Measurements from ENCODE around the gene DAPK2. TPM values are rescaled to one million over a fixed set of nuclear protein-coding genes. Genes with fewer than 3 reads are reported as not detected.

DAPK2 gene
- total and polyA plus RNA-seq, 2 of the 13 experiments (the other 11 are each of a cell fraction or from before 2014, with no cell fraction given): 0.33 to 0.63 TPM

GRCh38 chr15:63933522-63933921, 112.8 kb downstream of the DAPK2 start:
- 52% methylated on average over 5 of the region's 5 CpGs for WGBS (ENCODE audit: low lambda C conversion rate)
- Histone ChIP-seq H2AFZ (ENCODE audit: low read length) (no peak overlapping the region), H3K4me3 (replicated peaks in 1 of 3; ENCODE audit: insufficient read depth in 1 of 3, low read depth in 2 of 3, low read length in 3 of 3) (no peak overlapping the region), H4K20me1 (ENCODE audit: insufficient read depth, low read length) (no peaks in the 10 kb centered on the region), H3K27me3 (ENCODE audit: control insufficient read depth in 1 of 2, insufficient read depth in 2 of 2, low read length in 2 of 2) (no peaks in the 10 kb centered on the region; a peak in 1 of 5 replicates), H3K9ac (ENCODE audit: insufficient read depth, low read depth, low read length) (no peak overlapping the region), H3K4me1 (ENCODE audit: insufficient read depth, low read length) (peaks cover 46% of the 10 kb centered on the region), H3K79me2 (ENCODE audit: insufficient read depth, low read length) (no peaks in the 10 kb centered on the region), H3K4me2 (ENCODE audit: low read depth, low read length) (no peak overlapping the region), H3K9me3 (ENCODE audit: low read length) (no peaks in the 10 kb centered on the region), H3K36me3 (replicated peaks in 1 of 2; ENCODE audit: control insufficient read depth in 1 of 2, insufficient read depth in 2 of 2, low read length in 2 of 2) (no peaks in the 10 kb centered on the region), H3K27ac (ENCODE audit: extremely low read length, insufficient read depth, low read length) (no peak overlapping the region)
- in situ Hi-C loops (cut with HindIII; ENCODE audit: extremely low pct_ligation_motif_present, low pct_unique_long_range_greater_than_20kb): no loop called here
- ATAC-seq (no peak), FAIRE-seq (no peak), DNase-seq (ENCODE audit: low spot score) (no peak)
- intact Hi-C loops (cut with micrococcal nuclease; ENCODE audit: unreplicated experiment): no loop called here
- POLR2A ChIA-PET: interaction anchor here (0.7 kb wide), 1 partner anchor 34 kb away, joined by 3 read pairs; no protein-coding TSS in a partner anchor
- CTCF ChIA-PET (ENCODE audit: low intra/inter-chr PET ratio, low total read pairs): no interaction called here
- no TSS peak for BruUV-seq (replicated peaks)
- TF ChIP-seq ZNF513 (CRISPR knock-in tag; conservative IDR thresholded peaks at IDR 0.05) (no peak), ZFP41 (CRISPR knock-in tag; IDR thresholded peaks at IDR 0.05; ENCODE audit: borderline replicate concordance) (no peak), RFXANK (CRISPR knock-in tag; IDR thresholded peaks at IDR 0.05) (no peak), ZNF567 (CRISPR knock-in tag; IDR thresholded peaks at IDR 0.05; ENCODE audit: borderline replicate concordance) (no peak), MAFK (conservative IDR thresholded peaks at IDR 0.05 in 1 of 2, IDR thresholded peaks at IDR 0.05 in 1 of 2; ENCODE audit: low read length in 2 of 2) (peak; percentile 8 to 41; a peak in 1 of 4 replicates), ZKSCAN1 (IDR thresholded peaks at IDR 0.05; ENCODE audit: low read length) (no peak), ARHGAP35 (CRISPR knock-in tag; IDR thresholded peaks at IDR 0.05; ENCODE audit: borderline replicate concordance) (no peak), NFE2L2 (IDR thresholded peaks at IDR 0.05; ENCODE audit: low read length) (peak; percentile 42; the same call in 1 of the 2 replicates), TARDBP (CRISPR knock-in tag; IDR thresholded peaks at IDR 0.05) (no peak), SRSF9 (IDR thresholded peaks at IDR 0.05; ENCODE audit: borderline replicate concordance, insufficient read depth, low read depth, low read length, poor library complexity, severe bottlenecking) (no peak), ZNF709 (CRISPR knock-in tag; IDR thresholded peaks at IDR 0.05) (no peak), ZNF292 (CRISPR knock-in tag; IDR thresholded peaks at IDR 0.05; ENCODE audit: borderline replicate concordance, low read depth) (no peak), ZGPAT (CRISPR knock-in tag; IDR thresholded peaks at IDR 0.05) (no peak), ZNF589 (CRISPR knock-in tag; conservative IDR thresholded peaks at IDR 0.05) (no peak), U2AF1 (optimal IDR thresholded peaks at IDR 0.05; ENCODE audit: low read depth, low read length) (no peak), RORA (CRISPR knock-in tag; IDR thresholded peaks at IDR 0.05) (no peak)
- TF ChIP-seq, protein P1, sequence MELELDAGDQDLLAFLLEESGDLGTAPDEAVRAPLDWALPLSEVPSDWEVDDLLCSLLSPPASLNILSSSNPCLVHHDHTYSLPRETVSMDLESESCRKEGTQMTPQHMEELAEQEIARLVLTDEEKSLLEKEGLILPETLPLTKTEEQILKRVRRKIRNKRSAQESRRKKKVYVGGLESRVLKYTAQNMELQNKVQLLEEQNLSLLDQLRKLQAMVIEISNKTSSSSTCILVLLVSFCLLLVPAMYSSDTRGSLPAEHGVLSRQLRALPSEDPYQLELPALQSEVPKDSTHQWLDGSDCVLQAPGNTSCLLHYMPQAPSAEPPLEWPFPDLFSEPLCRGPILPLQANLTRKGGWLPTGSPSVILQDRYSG (CRISPR knock-in tag; IDR thresholded peaks at IDR 0.05): no peak

Measured in HepG2 (cell line).